Measurements from ENCODE around the gene GPR31.

DNA sequence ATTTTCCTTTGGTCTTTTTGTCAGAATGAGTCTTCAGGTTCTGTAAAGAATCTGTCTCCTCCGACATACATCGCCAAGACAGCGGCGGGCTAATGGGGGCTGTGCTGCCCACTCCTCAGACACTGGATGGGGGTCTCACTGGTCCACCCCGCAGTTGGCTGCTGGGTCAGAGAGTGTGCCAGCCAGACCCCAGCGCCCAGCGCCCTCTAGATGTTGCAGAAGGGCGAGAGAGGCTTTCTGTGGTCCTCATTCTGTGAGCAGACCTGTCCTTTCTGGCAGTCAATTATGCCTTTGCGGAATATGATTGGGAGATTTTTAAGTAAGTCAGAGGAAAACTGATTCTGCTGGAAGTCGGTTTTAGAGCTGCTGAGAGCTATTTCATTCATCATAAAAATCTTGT is 42.7 kb downstream of the GPR31 start:
- TF ChIP-seq, protein P1, sequence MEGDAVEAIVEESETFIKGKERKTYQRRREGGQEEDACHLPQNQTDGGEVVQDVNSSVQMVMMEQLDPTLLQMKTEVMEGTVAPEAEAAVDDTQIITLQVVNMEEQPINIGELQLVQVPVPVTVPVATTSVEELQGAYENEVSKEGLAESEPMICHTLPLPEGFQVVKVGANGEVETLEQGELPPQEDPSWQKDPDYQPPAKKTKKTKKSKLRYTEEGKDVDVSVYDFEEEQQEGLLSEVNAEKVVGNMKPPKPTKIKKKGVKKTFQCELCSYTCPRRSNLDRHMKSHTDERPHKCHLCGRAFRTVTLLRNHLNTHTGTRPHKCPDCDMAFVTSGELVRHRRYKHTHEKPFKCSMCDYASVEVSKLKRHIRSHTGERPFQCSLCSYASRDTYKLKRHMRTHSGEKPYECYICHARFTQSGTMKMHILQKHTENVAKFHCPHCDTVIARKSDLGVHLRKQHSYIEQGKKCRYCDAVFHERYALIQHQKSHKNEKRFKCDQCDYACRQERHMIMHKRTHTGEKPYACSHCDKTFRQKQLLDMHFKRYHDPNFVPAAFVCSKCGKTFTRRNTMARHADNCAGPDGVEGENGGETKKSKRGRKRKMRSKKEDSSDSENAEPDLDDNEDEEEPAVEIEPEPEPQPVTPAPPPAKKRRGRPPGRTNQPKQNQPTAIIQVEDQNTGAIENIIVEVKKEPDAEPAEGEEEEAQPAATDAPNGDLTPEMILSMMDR (conservative IDR thresholded peaks at IDR 0.05; ENCODE audit: low read depth, low read length), result no peak
- TF ChIP-seq EZH2phosphoT487 (IDR thresholded peaks at IDR 0.05; ENCODE audit: borderline replicate concordance, low read length), result no peak
